Glomerular endothelial cell (primary cell): ENCODE measurements around the gene INPP4A. TPM values are rescaled to one million over a fixed set of nuclear protein-coding genes. Genes with fewer than 3 reads are reported as not detected.
"Not testable (repeated sequence)": the region's sequence is repeated elsewhere in the genome, so short reads cannot be mapped to it uniquely, and the experiment has no call there.

Source experiments
- DNase-seq: peaks from one replicate; pipeline ENCODE4 v3.0.0-alpha.2; 2011; ENCODE audit warnings: low read depth, low spot score; ENCODE audit errors: extremely low read depth
- total RNA-seq: library from RNA; depleted of rRNA; stranded (reverse); fragments of >200 nt; gene quantifications from 2 replicates; pipeline ENCODE4 v1.2.3, GENCODE V29; 2015

The INPP4A gene
- total RNA-seq, 1 donor from 2014 or later, result 30.6 TPM

- no peak for DNase-seq
Measured at GRCh38 chr2:98577313-98577712, 132.7 kb downstream of the INPP4A start.

GRCh38 chr2:98578231-98578630 lies 133.6 kb downstream of the INPP4A start:
- no peak for DNase-seq

- no peak for DNase-seq
Measured at GRCh38 chr2:98579926-98580325, 135.3 kb downstream of the INPP4A start.

- no peak for DNase-seq
Measured at GRCh38 chr2:98580656-98581284, 136.1 kb downstream of the INPP4A start.

- DNase-seq, result no peak
Measured at GRCh38 chr2:98582523-98582922, 137.9 kb downstream of the INPP4A start.

GRCh38 chr2:98583276-98583675 lies 138.6 kb downstream of the INPP4A start:
- no peak for DNase-seq

- no peak for DNase-seq
Measured at GRCh38 chr2:98583816-98584618, 139.4 kb downstream of the INPP4A start.

- no peak for DNase-seq
Measured at GRCh38 chr2:98585386-98585785, 140.7 kb downstream of the INPP4A start.

- no peak for DNase-seq
Measured at GRCh38 chr2:98586551-98587140, 142.0 kb downstream of the INPP4A start.

- DNase-seq, result no peak
Measured at GRCh38 chr2:98588880-98589431, 144.3 kb downstream of the INPP4A start.

- no peak for DNase-seq
Measured at GRCh38 chr2:98589489-98589888, 144.8 kb downstream of the INPP4A start.

- DNase-seq, result no peak
Measured at GRCh38 chr2:98592565-98592964, 147.9 kb downstream of the INPP4A start.

GRCh38 chr2:98594665-98595064 lies 150.0 kb downstream of the INPP4A start:
- not testable (repeated sequence) for DNase-seq

GRCh38 chr2:98598781-98599428 lies 154.2 kb downstream of the INPP4A start:
- no peak for DNase-seq

- no peak for DNase-seq
Measured at GRCh38 chr2:98601532-98602132, 157.0 kb downstream of the INPP4A start.

GRCh38 chr2:98604547-98604946 lies 159.9 kb downstream of the INPP4A start:
- no peak for DNase-seq

GRCh38 chr2:98605076-98605475 lies 160.4 kb downstream of the INPP4A start:
- DNase-seq, result no peak

GRCh38 chr2:98606431-98606830 lies 161.8 kb downstream of the INPP4A start:
- DNase-seq, result no peak

GRCh38 chr2:98607104-98607503 lies 162.4 kb downstream of the INPP4A start:
- no peak for DNase-seq

- DNase-seq, result no peak
Measured at GRCh38 chr2:98607741-98608115, 163.1 kb downstream of the INPP4A start.
